ENCODE data around the gene FARS2. TPM values are rescaled to one million over a fixed set of nuclear protein-coding genes. Genes with fewer than 3 reads are reported as not detected.

Gene FARS2
- total RNA-seq, 1 donor from 2014 or later: 18.3 TPM

DNA sequence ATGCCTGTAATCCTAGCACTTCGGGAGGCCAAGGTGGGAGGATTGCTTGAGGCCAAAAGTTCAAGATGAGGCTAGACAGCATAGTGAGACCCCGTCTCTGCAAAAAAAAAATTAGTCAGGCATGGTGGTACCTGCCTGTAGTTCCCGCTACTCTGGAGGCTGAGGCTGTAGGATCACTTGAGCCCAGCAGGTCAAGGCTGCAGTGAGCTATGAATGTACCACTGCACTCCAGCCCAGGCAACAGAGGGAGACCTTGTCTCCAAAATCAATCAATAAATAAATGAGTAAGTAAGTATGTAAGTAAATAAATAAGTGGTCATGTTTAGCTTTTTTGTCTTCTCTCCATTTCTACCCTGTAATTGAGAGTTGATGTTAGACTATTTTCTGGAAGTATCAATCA lies 336.8 kb downstream of the FARS2 start:
- DNase-seq (no peak), ATAC-seq (no peak)
- Histone ChIP-seq H3K36me3 (no peaks in the 10 kb centered on the region), H3K27ac (no peak overlapping the region), H3K9me3 (no peaks in the 10 kb centered on the region), H3K4me1 (no peaks in the 10 kb centered on the region), H3K4me3 (no peak overlapping the region), H3K27me3 (no peaks in the 10 kb centered on the region)
- intact Hi-C loops (cut with DNase I): no loop called here
- no peak for TF ChIP-seq CTCF (IDR thresholded peaks at IDR 0.05)

GRCh38 chr6:5599127-5599526 lies 337.8 kb downstream of the FARS2 start:
- Histone ChIP-seq H3K36me3 (no peaks in the 10 kb centered on the region), H3K4me3 (no peak overlapping the region), H3K9me3 (no peaks in the 10 kb centered on the region), H3K4me1 (no peaks in the 10 kb centered on the region), H3K27ac (no peak overlapping the region), H3K27me3 (no peaks in the 10 kb centered on the region)
- DNase-seq: no peak
- intact Hi-C loops (cut with DNase I): no loop called here
- no peak for ATAC-seq
- TF ChIP-seq CTCF (IDR thresholded peaks at IDR 0.05): no peak

- no peak overlapping the region for H3K4me3 ChIP-seq
- H3K9me3 ChIP-seq: no peaks in the 10 kb centered on the region
- DNase-seq (no peak), ATAC-seq (no peak)
- H3K27ac ChIP-seq: no peak overlapping the region
- H3K27me3 ChIP-seq: no peaks in the 10 kb centered on the region
- H3K4me1 ChIP-seq: no peaks in the 10 kb centered on the region
- H3K36me3 ChIP-seq: no peaks in the 10 kb centered on the region
- no peak for TF ChIP-seq CTCF (IDR thresholded peaks at IDR 0.05)
- intact Hi-C loops (cut with DNase I): no loop called here
Observed at GRCh38 chr6:5605937-5606336, 344.6 kb downstream of the FARS2 start.

DNA sequence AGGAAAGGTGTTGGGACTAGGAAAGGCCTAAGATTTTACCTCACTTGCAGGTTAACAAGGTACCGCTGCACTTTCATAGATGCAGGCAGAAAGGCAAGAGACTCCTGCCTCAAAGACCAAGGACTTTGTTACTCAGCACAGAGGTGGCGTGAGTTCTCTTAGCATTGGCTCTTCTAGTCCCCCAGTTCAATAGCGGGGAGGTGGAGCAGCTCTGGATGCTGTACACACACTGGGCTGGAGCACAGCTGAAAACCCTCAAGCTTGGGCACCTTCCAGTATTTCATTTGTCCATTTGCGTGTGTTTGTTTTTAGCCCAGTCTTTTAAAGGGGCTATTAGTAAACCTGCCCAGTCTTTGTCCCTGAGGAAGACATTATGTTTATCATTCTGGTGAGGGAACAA lies 345.2 kb downstream of the FARS2 start:
- no peaks in the 10 kb centered on the region for H3K27me3 ChIP-seq
- H3K27ac ChIP-seq: no peak overlapping the region
- no peaks in the 10 kb centered on the region for H3K9me3 ChIP-seq
- no peaks in the 10 kb centered on the region for H3K4me1 ChIP-seq
- no peak for DNase-seq
- no peak for TF ChIP-seq CTCF (IDR thresholded peaks at IDR 0.05)
- H3K4me3 ChIP-seq: no peak overlapping the region
- intact Hi-C loops (cut with DNase I): no loop called here
- no peaks in the 10 kb centered on the region for H3K36me3 ChIP-seq
- no peak for ATAC-seq

- ATAC-seq (no peak), DNase-seq (no peak)
- H3K27me3 ChIP-seq: no peaks in the 10 kb centered on the region
- H3K27ac ChIP-seq: no peak overlapping the region
- no peaks in the 10 kb centered on the region for H3K36me3 ChIP-seq
- no peak for TF ChIP-seq CTCF (IDR thresholded peaks at IDR 0.05)
- H3K4me3 ChIP-seq: no peak overlapping the region
- no peaks in the 10 kb centered on the region for H3K9me3 ChIP-seq
- H3K4me1 ChIP-seq: no peaks in the 10 kb centered on the region
- intact Hi-C loops (cut with DNase I): no loop called here
Observed at GRCh38 chr6:5610640-5611039, 349.3 kb downstream of the FARS2 start.

- DNase-seq (no peak), ATAC-seq (no peak)
- intact Hi-C loops (cut with DNase I): no loop called here
- no peaks in the 10 kb centered on the region for H3K36me3 ChIP-seq
- no peak for TF ChIP-seq CTCF (IDR thresholded peaks at IDR 0.05)
- no peaks in the 10 kb centered on the region for H3K9me3 ChIP-seq
- no peaks in the 10 kb centered on the region for H3K27me3 ChIP-seq
- no peaks in the 10 kb centered on the region for H3K4me1 ChIP-seq
- H3K27ac ChIP-seq: no peak overlapping the region
- H3K4me3 ChIP-seq: no peak overlapping the region
Observed at GRCh38 chr6:5617179-5617578, 355.9 kb downstream of the FARS2 start.

Data from upper lobe of right lung (tissue), 1 donor.